ENCODE data around the gene BRAF. TPM values are rescaled to one million over a fixed set of nuclear protein-coding genes. Genes with fewer than 3 reads are reported as not detected.

Gene BRAF
- total RNA-seq, 4 donors from 2014 or later, result 20.9 to 51.8 (median 34.8) TPM

DNA sequence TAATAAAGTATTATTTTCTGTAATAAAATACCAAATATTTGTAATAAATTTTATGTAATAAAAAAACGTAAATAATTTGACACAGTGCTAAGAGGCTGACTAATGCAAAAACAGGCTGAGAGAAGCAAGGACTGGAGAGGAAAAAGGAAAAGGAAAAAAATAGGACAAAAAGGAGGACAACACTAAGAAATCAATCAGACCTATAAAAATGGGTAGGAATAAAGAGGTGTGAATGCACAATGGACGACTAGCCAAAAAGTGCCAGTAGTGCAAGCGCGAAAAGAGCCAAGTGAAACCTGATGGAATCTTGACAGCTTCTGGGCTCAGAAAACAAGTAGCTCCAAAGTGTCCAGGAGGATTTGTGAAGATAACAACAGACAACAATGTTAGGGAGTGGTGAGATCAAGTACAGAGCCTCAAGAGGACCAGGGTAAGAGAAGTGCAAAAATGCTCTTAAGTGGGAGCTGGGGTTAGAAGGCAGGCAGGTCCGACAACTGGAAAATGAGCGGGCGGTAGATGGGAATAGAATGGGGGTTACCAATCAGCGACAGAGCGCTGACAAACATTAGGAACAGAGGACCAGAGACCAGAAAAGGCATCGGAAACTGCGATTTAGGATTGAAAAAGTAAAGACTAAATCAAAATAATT lies 1.2 kb downstream of the BRAF start:
- peak overlapping the region; percentile 94 to 100 (median 98) for H3K27ac ChIP-seq
- no peaks in the 10 kb centered on the region for H3K36me3 ChIP-seq
- intact Hi-C loops (cut with DNase I; ENCODE audit: low total_unique reads) (no loop called here), in situ Hi-C loops (cut with MboI; ENCODE audit: low pct_ligation_motif_present in 1 of 4, low pct_unique_long_range_greater_than_20kb in 1 of 4, low sequenced_read_pairs in 3 of 4) (loop anchor here in 2 of 4 donors (10.0 kb wide), 2 partner anchors 91 to 109 kb away; partner anchors contain the start of gene MRPS33 (in 1 of the 2))
- WGBS, 2 donors (ENCODE audit: low coverage in 1 of 2), result 8 to 17% methylated on average over 6 to 11 of the region's 11 CpGs
- peak overlapping the region; percentile 61 to 100 (median 98) for H3K4me3 ChIP-seq
- H3K9me3 ChIP-seq, result no peaks in the 10 kb centered on the region
- peaks cover 8 to 38% (median 15%) of the 10 kb centered on the region in 4 donors for H3K4me1 ChIP-seq
- H3K27me3 ChIP-seq, result no peaks in the 10 kb centered on the region
- no peak for TF ChIP-seq POLR2A (IDR thresholded peaks at IDR 0.05)
- TF ChIP-seq, protein P1, sequence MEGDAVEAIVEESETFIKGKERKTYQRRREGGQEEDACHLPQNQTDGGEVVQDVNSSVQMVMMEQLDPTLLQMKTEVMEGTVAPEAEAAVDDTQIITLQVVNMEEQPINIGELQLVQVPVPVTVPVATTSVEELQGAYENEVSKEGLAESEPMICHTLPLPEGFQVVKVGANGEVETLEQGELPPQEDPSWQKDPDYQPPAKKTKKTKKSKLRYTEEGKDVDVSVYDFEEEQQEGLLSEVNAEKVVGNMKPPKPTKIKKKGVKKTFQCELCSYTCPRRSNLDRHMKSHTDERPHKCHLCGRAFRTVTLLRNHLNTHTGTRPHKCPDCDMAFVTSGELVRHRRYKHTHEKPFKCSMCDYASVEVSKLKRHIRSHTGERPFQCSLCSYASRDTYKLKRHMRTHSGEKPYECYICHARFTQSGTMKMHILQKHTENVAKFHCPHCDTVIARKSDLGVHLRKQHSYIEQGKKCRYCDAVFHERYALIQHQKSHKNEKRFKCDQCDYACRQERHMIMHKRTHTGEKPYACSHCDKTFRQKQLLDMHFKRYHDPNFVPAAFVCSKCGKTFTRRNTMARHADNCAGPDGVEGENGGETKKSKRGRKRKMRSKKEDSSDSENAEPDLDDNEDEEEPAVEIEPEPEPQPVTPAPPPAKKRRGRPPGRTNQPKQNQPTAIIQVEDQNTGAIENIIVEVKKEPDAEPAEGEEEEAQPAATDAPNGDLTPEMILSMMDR (IDR thresholded peaks at IDR 0.05), result no peak
- TF ChIP-seq POLR2AphosphoS5 (IDR thresholded peaks at IDR 0.05), result no peak
- TF ChIP-seq EP300 (IDR thresholded peaks at IDR 0.05; ENCODE audit: low read depth), result no peak
- no peak for DNase-seq

DNA sequence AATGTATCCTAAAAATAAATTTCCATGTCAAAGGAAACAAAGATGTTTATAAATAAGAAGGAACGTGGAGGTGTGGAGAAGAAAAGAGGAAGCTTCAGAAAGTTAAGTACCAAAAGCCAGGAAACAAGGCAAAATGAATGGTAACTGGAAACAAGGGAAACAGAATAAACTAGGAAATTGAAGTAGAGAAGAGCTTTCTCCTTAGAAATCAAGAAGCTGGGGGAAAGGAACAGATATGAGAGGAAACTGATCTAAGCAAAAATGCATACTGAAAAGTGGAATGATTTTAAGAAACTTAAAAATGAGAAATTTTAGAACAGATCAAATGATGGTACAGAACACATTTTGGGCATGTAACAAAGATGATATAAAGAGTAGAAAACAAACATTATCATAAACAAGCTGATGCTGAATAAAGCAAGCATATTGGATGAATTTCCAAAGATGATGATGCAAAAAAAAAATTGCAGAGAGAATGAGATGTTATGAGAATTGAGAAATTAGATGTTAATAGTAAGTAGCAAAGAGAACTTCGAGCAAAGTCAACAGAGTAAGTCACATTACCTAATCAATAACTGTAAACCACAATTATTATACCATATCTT lies 1.9 kb downstream of the BRAF start:
- WGBS, 2 donors (ENCODE audit: low coverage in 1 of 2), result 55 to 58% methylated on average over 2 of the region's 2 CpGs
- H3K4me3 ChIP-seq, result peak overlapping the region in 2 of 4 donors; percentile 99 to 100
- TF ChIP-seq EP300 (IDR thresholded peaks at IDR 0.05; ENCODE audit: low read depth) (no peak), POLR2A (IDR thresholded peaks at IDR 0.05) (no peak), POLR2AphosphoS5 (IDR thresholded peaks at IDR 0.05) (no peak)
- TF ChIP-seq, protein P1 (IDR thresholded peaks at IDR 0.05), result no peak
- intact Hi-C loops (cut with DNase I; ENCODE audit: low total_unique reads) (no loop called here), in situ Hi-C loops (cut with MboI; ENCODE audit: low pct_ligation_motif_present in 1 of 4, low pct_unique_long_range_greater_than_20kb in 1 of 4, low sequenced_read_pairs in 3 of 4) (loop anchor here in 2 of 4 donors (10.0 kb wide), 2 partner anchors 92 to 108 kb away; partner anchors contain the start of gene MRPS33 (in 1 of the 2))
- peak overlapping the region in 2 of 4 donors; percentile 99 to 100 for H3K27ac ChIP-seq
- H3K36me3 ChIP-seq, result no peaks in the 10 kb centered on the region
- no peaks in the 10 kb centered on the region for H3K9me3 ChIP-seq
- H3K4me1 ChIP-seq, result peaks cover 8 to 42% (median 15%) of the 10 kb centered on the region in 4 donors
- DNase-seq, result no peak
- H3K27me3 ChIP-seq, result no peaks in the 10 kb centered on the region

DNA sequence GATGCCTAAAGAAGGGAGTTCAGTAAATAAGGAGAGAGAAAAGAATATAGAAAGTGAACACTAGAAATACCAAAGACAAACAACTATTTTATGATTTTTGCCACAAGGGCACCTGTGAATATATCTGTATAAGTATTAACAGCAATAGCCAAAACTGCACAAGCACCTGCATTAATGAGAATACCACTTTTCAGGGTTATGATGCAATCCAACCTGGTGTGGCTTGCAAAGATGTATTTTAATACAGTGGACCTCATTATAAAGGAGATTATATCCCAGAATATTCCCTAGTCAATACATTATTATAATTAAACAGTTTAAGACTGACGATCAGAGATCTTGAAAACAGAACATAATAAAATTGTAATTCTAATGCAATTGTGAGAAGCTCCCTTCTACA lies 4.0 kb downstream of the BRAF start:
- DNase-seq, result no peak
- no peak for TF ChIP-seq POLR2AphosphoS5 (IDR thresholded peaks at IDR 0.05)
- no peak for TF ChIP-seq EP300 (IDR thresholded peaks at IDR 0.05; ENCODE audit: low read depth)
- TF ChIP-seq, protein P1 (IDR thresholded peaks at IDR 0.05), result no peak
- TF ChIP-seq POLR2A (IDR thresholded peaks at IDR 0.05), result no peak
- intact Hi-C loops (cut with DNase I; ENCODE audit: low total_unique reads), result no loop called here
- H3K27ac ChIP-seq, result no peak overlapping the region
- no peak overlapping the region for H3K4me3 ChIP-seq
- H3K27me3 ChIP-seq, result no peaks in the 10 kb centered on the region
- 71 to 80% methylated on average over 1 of the region's 1 CpG for WGBS, 2 donors (ENCODE audit: low coverage in 1 of 2)
- no peaks in the 10 kb centered on the region for H3K9me3 ChIP-seq
- H3K4me1 ChIP-seq, result peaks cover 8 to 52% (median 15%) of the 10 kb centered on the region in 4 donors
- no peaks in the 10 kb centered on the region for H3K36me3 ChIP-seq
- in situ Hi-C loops (cut with MboI; ENCODE audit: low pct_ligation_motif_present in 1 of 4, low pct_unique_long_range_greater_than_20kb in 1 of 4, low sequenced_read_pairs in 3 of 4), result loop anchor here in 2 of 4 donors (10.0 kb wide), 2 partner anchors 94 to 106 kb away; partner anchors contain the start of gene MRPS33 (in 1 of the 2)

DNA sequence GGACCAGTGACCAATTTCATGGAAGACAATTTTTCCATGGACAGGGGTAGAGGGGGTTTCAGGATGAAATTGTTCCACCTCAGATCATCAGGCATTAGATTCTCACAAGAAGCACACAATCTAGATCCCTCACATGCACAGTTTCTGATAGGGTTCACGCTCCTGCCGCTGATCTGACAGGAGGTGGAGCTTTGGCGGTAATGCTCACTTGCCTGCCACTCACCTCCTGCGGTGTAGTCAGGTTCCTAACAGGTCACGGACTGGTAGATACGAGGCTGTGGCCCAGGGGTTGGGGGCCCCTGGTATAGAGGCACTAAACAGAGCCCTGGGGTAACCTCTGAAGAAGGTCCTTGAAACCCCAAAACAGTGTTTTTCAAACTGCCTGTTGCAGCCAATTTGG lies 6.5 kb downstream of the BRAF start:
- Histone ChIP-seq H3K4me1 (peaks cover 8 to 52% (median 11%) of the 10 kb centered on the region in 4 donors), H3K36me3 (no peaks in the 10 kb centered on the region), H3K4me3 (no peak overlapping the region), H3K27ac (no peak overlapping the region), H3K27me3 (no peaks in the 10 kb centered on the region), H3K9me3 (no peaks in the 10 kb centered on the region)
- intact Hi-C loops (cut with DNase I; ENCODE audit: low total_unique reads), result no loop called here
- no peak for DNase-seq
- no peak for TF ChIP-seq POLR2AphosphoS5 (IDR thresholded peaks at IDR 0.05)
- TF ChIP-seq, protein P1 (IDR thresholded peaks at IDR 0.05), result no peak
- no peak for TF ChIP-seq POLR2A (IDR thresholded peaks at IDR 0.05)
- no peak for TF ChIP-seq EP300 (IDR thresholded peaks at IDR 0.05; ENCODE audit: low read depth)
- in situ Hi-C loops (cut with MboI; ENCODE audit: low pct_ligation_motif_present in 1 of 4, low pct_unique_long_range_greater_than_20kb in 1 of 4, low sequenced_read_pairs in 3 of 4), result no loop called here
- WGBS, 2 donors (ENCODE audit: low coverage in 1 of 2), result 96 to 100% methylated on average over 4 to 6 of the region's 6 CpGs

Measured in transverse colon (tissue), 4 donors.